ENCODE data around the gene TMEM219.
"Not testable (repeated sequence)": the region's sequence is repeated elsewhere in the genome, so short reads cannot be mapped to it uniquely, and the experiment has no call there.

TMEM219 gene

DNA sequence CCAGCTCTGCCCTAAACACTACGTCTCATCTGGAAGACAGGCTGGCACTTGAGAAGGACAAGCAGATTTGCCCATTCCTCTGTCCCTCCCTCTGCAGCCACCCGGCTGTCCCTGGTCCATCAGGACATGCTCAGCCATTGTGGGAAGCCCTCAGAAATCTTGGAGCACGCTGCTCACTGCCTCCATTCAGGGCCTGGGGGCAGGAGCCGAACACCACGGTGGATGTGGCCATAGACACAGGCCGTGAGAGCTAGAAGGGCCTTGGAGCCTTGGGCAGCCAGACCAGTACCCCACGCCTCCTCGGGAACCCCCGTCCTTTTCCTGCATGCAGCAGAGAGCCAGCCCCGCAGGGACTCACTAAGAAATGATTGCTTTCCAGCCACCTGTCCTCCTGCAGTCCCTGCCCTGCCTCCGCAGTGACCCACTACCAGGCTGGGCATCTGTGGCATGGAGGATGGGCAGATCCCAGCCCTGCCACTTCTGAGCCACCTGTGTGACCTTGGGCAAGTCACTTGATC is 45.6 kb downstream of the TMEM219 start:
- no peak for DNase-seq (ENCODE audit: low read depth in 2 of 2)
- H3K4me3 ChIP-seq (replicated peaks in 1 of 2; ENCODE audit: low read depth in 2 of 2, low read length in 2 of 2): no peak overlapping the region
- TF ChIP-seq, protein P1, sequence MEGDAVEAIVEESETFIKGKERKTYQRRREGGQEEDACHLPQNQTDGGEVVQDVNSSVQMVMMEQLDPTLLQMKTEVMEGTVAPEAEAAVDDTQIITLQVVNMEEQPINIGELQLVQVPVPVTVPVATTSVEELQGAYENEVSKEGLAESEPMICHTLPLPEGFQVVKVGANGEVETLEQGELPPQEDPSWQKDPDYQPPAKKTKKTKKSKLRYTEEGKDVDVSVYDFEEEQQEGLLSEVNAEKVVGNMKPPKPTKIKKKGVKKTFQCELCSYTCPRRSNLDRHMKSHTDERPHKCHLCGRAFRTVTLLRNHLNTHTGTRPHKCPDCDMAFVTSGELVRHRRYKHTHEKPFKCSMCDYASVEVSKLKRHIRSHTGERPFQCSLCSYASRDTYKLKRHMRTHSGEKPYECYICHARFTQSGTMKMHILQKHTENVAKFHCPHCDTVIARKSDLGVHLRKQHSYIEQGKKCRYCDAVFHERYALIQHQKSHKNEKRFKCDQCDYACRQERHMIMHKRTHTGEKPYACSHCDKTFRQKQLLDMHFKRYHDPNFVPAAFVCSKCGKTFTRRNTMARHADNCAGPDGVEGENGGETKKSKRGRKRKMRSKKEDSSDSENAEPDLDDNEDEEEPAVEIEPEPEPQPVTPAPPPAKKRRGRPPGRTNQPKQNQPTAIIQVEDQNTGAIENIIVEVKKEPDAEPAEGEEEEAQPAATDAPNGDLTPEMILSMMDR (IDR thresholded peaks at IDR 0.05; ENCODE audit: low read depth, low read length): no peak

- TF ChIP-seq, protein P1 (IDR thresholded peaks at IDR 0.05; ENCODE audit: low read depth, low read length): no peak
- no peak overlapping the region for H3K4me3 ChIP-seq (replicated peaks in 1 of 2; ENCODE audit: low read depth in 2 of 2, low read length in 2 of 2)
- no peak for DNase-seq (ENCODE audit: low read depth in 2 of 2)
Observed at GRCh38 chr16:30009085-30009862, 47.4 kb downstream of the TMEM219 start.

GRCh38 chr16:30009990-30010843 is 48.3 kb downstream of the TMEM219 start:
- no peak for DNase-seq (ENCODE audit: low read depth in 2 of 2)
- TF ChIP-seq, protein P1 (IDR thresholded peaks at IDR 0.05; ENCODE audit: low read depth, low read length): no peak
- H3K4me3 ChIP-seq (replicated peaks in 1 of 2; ENCODE audit: low read depth in 2 of 2, low read length in 2 of 2): no peak overlapping the region

- TF ChIP-seq, protein P1 (IDR thresholded peaks at IDR 0.05; ENCODE audit: low read depth, low read length): no peak
- no peak for DNase-seq (ENCODE audit: low read depth in 2 of 2)
- H3K4me3 ChIP-seq (replicated peaks in 1 of 2; ENCODE audit: low read depth in 2 of 2, low read length in 2 of 2): peak within 1 kb of the TSS; percentile 36 to 40
Observed at GRCh38 chr16:30010844-30011713, 49.2 kb downstream of the TMEM219 start, which contains the start of gene DOC2A. DOC2A (minus strand) TSS chr16:30011027; CDS start chr16:30010222, 805 bp downstream.

DNA sequence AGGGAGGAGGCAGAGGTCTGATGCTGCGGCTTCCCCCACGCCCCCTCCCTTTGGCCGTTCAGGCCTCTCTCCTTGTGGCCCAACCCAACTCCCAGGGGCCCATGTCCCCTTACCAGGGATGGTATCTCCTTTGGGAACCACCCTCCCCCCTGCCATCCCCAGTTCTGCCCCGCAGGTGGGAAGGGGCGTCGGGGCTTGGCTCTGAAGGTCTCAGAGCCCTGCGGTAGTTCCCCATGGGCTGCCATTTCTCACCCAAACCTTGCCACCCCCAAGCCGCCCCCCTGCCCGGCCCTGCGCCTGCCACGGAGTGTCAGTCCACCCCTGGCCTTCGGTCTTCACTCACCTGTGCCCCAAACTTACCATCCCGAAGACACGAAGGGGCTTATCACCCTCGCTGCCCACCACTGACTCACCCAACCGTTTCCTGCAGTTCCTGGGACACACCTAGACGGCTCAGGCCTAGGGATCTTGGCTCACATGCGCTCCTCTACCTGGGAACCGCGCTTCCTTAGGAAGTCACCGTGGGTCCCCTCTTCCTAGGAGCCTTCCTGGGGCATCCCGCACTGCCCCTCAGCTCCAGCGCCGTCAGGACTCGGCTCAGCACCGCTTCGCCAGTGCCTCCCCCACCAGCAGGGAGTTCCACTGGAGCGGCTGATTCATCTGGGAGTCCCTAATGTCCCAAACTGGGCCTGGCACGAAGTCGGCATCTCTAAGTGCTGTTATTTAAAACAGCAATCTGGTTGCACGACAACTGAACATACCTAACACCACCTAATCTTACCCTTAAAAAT is 50.0 kb downstream of the TMEM219 start:
- DNase-seq (ENCODE audit: low read depth in 2 of 2): no peak
- TF ChIP-seq, protein P1 (IDR thresholded peaks at IDR 0.05; ENCODE audit: low read depth, low read length): no peak
- no peak overlapping the region for H3K4me3 ChIP-seq (replicated peaks in 1 of 2; ENCODE audit: low read depth in 2 of 2, low read length in 2 of 2)

- H3K4me3 ChIP-seq (replicated peaks in 1 of 2; ENCODE audit: low read depth in 2 of 2, low read length in 2 of 2); DNase-seq (ENCODE audit: low read depth in 2 of 2): not testable (repeated sequence)
Observed at GRCh38 chr16:30012598-30012997, 50.7 kb downstream of the TMEM219 start.

GRCh38 chr16:30015450-30015849 is 53.6 kb downstream of the TMEM219 start:
- H3K4me3 ChIP-seq (replicated peaks in 1 of 2; ENCODE audit: low read depth in 2 of 2, low read length in 2 of 2); DNase-seq (ENCODE audit: low read depth in 2 of 2): not testable (repeated sequence)
